Loucy (cell line): ENCODE data around the gene KIAA1614.

Source experiments
- H2AFZ ChIP-seq: fragments of 200-600 bp; sonication (generic); 2 replicates; pipeline ENCODE4 v1.6.0; 2016; ENCODE audit warnings: antibody characterized with exemption, mild to moderate bottlenecking, low read length, moderate library complexity
- H3F3A ChIP-seq: fragments of 200-600 bp; 2 replicates; pipeline ENCODE4 v1.6.0; 2016; ENCODE audit warnings: antibody characterized with exemption, low read depth, mild to moderate bottlenecking
- H3K27me3 ChIP-seq: fragments of 200-600 bp; sonication (generic); 2 replicates; pipeline ENCODE4 v1.6.1; 2014; ENCODE audit warnings: low read length, mild to moderate bottlenecking; ENCODE audit not compliant: insufficient read depth, poor library complexity, severe bottlenecking
- H3K36me3 ChIP-seq: fragments of 200-600 bp; sonication (generic); 2 replicates; pipeline ENCODE4 v1.6.1; 2016; ENCODE audit warnings: low read length; ENCODE audit not compliant: insufficient read depth
- H3K4me1 ChIP-seq: fragments of 200-600 bp; sonication (generic); 2 replicates; pipeline ENCODE4 v1.5.1; 2014; ENCODE audit warnings: low read length, mild to moderate bottlenecking; ENCODE audit not compliant: insufficient read depth, poor library complexity, severe bottlenecking
- H3K4me2 ChIP-seq: fragments of 200-600 bp; sonication (generic); 2 replicates; pipeline ENCODE4 v1.6.0; 2014; ENCODE audit warnings: antibody characterized with exemption, low read length, low read depth, mild to moderate bottlenecking; ENCODE audit not compliant: poor library complexity, severe bottlenecking
- H3K4me3 ChIP-seq: fragments of 200-600 bp; sonication (generic); 2 replicates; pipeline ENCODE4 v1.5.1; 2014; ENCODE audit warnings: low read length, mild to moderate bottlenecking, mixed read lengths; ENCODE audit not compliant: poor library complexity, severe bottlenecking
- H3K79me2 ChIP-seq: fragments of 200-600 bp; sonication (generic); 2 replicates; pipeline ENCODE4 v1.6.1; 2014; ENCODE audit warnings: low read length; ENCODE audit not compliant: insufficient read depth
- H3K9ac ChIP-seq: fragments of 200-600 bp; sonication (generic); 2 replicates; pipeline ENCODE4 v1.6.0; 2014; ENCODE audit warnings: mild to moderate bottlenecking, low read depth, low read length, moderate library complexity; ENCODE audit not compliant: poor library complexity, severe bottlenecking
- H3K9me2 ChIP-seq: fragments of 200-600 bp; sonication (generic); replicated peaks from 2 replicates; pipeline ENCODE4 v1.6.1; 2016; ENCODE audit warnings: low read depth, low read length, mixed read lengths
- H3K9me3 ChIP-seq: fragments of 200-600 bp; sonication (generic); 2 replicates; pipeline ENCODE4 v1.6.1; 2014; ENCODE audit warnings: mild to moderate bottlenecking, antibody characterized with exemption, low read length, low read depth; ENCODE audit not compliant: insufficient read depth
- H4K20me1 ChIP-seq: fragments of 200-600 bp; sonication (generic); 2 replicates; pipeline ENCODE4 v1.6.0; 2014; ENCODE audit warnings: antibody characterized with exemption, low read length, mild to moderate bottlenecking; ENCODE audit not compliant: insufficient read depth, poor library complexity, severe bottlenecking
- CTCF ChIP-seq: fragments of 200-600 bp; sonication (generic); conservative IDR thresholded peaks from 2 replicates; pipeline ENCODE4 v1.5.1; 2014; ENCODE audit warnings: mild to moderate bottlenecking, antibody characterized with exemption, low read length
- EZH2phosphoT487 ChIP-seq: fragments of 200-600 bp; IDR thresholded peaks from 2 replicates; pipeline ENCODE4 v1.6.1; 2018; ENCODE audit warnings: antibody characterized with exemption, mild to moderate bottlenecking, moderate library complexity, borderline replicate concordance

Gene KIAA1614

GRCh38 chr1:180982422-180982821 lies 69.7 kb downstream of the KIAA1614 start:
- Histone ChIP-seq H3F3A (no peaks in the 10 kb centered on the region), H3K9me3 (no peaks in the 10 kb centered on the region), H3K27me3 (no peaks in the 10 kb centered on the region), H3K9me2 (no peaks in the 10 kb centered on the region), H4K20me1 (no peaks in the 10 kb centered on the region), H3K79me2 (peaks cover 23% of the 10 kb centered on the region; the same call in 1 of the 2 replicates), H3K36me3 (peaks cover 60% of the 10 kb centered on the region; the same call in 1 of the 2 replicates), H3K4me3 (peak overlapping the region; percentile 43), H3K9ac (peak overlapping the region; percentile 68), H2AFZ (no peak overlapping the region), H3K4me1 (peaks cover 23% of the 10 kb centered on the region), H3K4me2 (peak overlapping the region; percentile 65)
- TF ChIP-seq EZH2phosphoT487 (no peak), CTCF (no peak)

GRCh38 chr1:180988253-180988752 lies 75.6 kb downstream of the KIAA1614 start:
- Histone ChIP-seq H3F3A (no peaks in the 10 kb centered on the region), H3K36me3 (peaks cover 91% of the 10 kb centered on the region)

GRCh38 chr1:180994262-180994661 lies 81.6 kb downstream of the KIAA1614 start:
- Histone ChIP-seq H3F3A (no peaks in the 10 kb centered on the region), H3K4me1 (no peaks in the 10 kb centered on the region), H3K79me2 (0 out of 2 replicates have a peak, but pooled peaks cover 2% of the 10 kb centered on the region), H3K9me2 (no peaks in the 10 kb centered on the region), H3K27me3 (no peaks in the 10 kb centered on the region), H3K9ac (no peak overlapping the region), H3K4me3 (no peak overlapping the region), H4K20me1 (no peaks in the 10 kb centered on the region), H3K9me3 (no peaks in the 10 kb centered on the region), H3K36me3 (peaks cover 72% of the 10 kb centered on the region), H3K4me2 (no peak overlapping the region), H2AFZ (no peak overlapping the region)
- TF ChIP-seq CTCF, result no peak
- no peak for TF ChIP-seq EZH2phosphoT487

More at GRCh38 chr1:180988253-180988752, 75.6 kb downstream of the KIAA1614 start:
- H3K4me1 ChIP-seq, result no peaks in the 10 kb centered on the region
- H4K20me1 ChIP-seq, result no peaks in the 10 kb centered on the region
- H3K4me3 ChIP-seq, result no peak overlapping the region
- no peak overlapping the region for H2AFZ ChIP-seq
- H3K9me2 ChIP-seq, result no peaks in the 10 kb centered on the region
- H3K4me2 ChIP-seq, result no peak overlapping the region
- no peaks in the 10 kb centered on the region for H3K9me3 ChIP-seq
- TF ChIP-seq CTCF, result no peak
- no peak for TF ChIP-seq EZH2phosphoT487
- H3K9ac ChIP-seq, result no peak overlapping the region
- H3K27me3 ChIP-seq, result no peaks in the 10 kb centered on the region
- H3K79me2 ChIP-seq, result 0 out of 2 replicates have a peak, but pooled peaks cover 2% of the 10 kb centered on the region
